IMR-90 (cell line): ENCODE results near the gene POLR2C. TPM values are rescaled to one million over a fixed set of nuclear protein-coding genes. Genes with fewer than 3 reads are reported as not detected.

ENCODE experiments used
- ATAC-seq: fragments of 200-7000 bp; cut with Tn5 transposase; 2 replicates; pipeline ENCODE4 v1.9.1; 2020; ENCODE audit warnings: low read depth, mild to moderate bottlenecking, moderate library complexity
- BruUV-seq: library from RNA; stranded (reverse); fragments of 400-500 nt; replicated peaks from 2 replicates; lab custom pipeline; 2021; lab: Mats Ljungman, UMichigan
- CTCF ChIA-PET: fragments of 300-600 bp; formaldehyde crosslinking; extraction: SDS; loops from one replicate; lab custom pipeline; 2021; ENCODE audit warnings: antibody characterized with exemption; lab: Yijun Ruan, JAX
- POLR2A ChIA-PET: fragments of 300-600 bp; sonication (Branson Sonifier 250); formaldehyde crosslinking; loops from one replicate; lab custom pipeline; 2022; ENCODE audit warnings: antibody characterized with exemption; ENCODE audit not compliant: unreplicated experiment; lab: Charles Lee
- DNase-seq: peaks from one replicate; pipeline ENCODE4 v3.0.0; 2013
- H2AFZ ChIP-seq: replicated peaks from 2 replicates; pipeline ENCODE3; 2013; ENCODE audit warnings: low read length, mild to moderate bottlenecking; ENCODE audit not compliant: poor library complexity
- H2AK5ac ChIP-seq: 2 replicates; pipeline ENCODE4 v1.6.1; 2013; ENCODE audit warnings: low read depth, low read length, inconsistent platforms
- H2AK9ac ChIP-seq: replicated peaks from 2 replicates; pipeline ENCODE3; 2013; ENCODE audit warnings: mild to moderate bottlenecking, low read depth, low read length, moderate library complexity; ENCODE audit not compliant: poor library complexity
- H2BK120ac ChIP-seq: 2 replicates; pipeline ENCODE4 v1.6.1; 2013; ENCODE audit warnings: low read depth, low read length, inconsistent platforms
- H2BK15ac ChIP-seq: 3 replicates; pipeline ENCODE4 v1.6.1; 2013; ENCODE audit warnings: low read depth, low read length, inconsistent platforms
- H2BK20ac ChIP-seq: 2 replicates; pipeline ENCODE4 v1.6.1; 2013; ENCODE audit warnings: low read depth, mild to moderate bottlenecking, inconsistent platforms, low read length, moderate library complexity
- H2BK5ac ChIP-seq: 2 replicates; pipeline ENCODE4 v1.6.1; 2013; ENCODE audit warnings: mild to moderate bottlenecking, low read depth, low read length, inconsistent platforms; ENCODE audit not compliant: poor library complexity, severe bottlenecking
- H3K14ac ChIP-seq: replicated peaks from 2 replicates; pipeline ENCODE4 v1.6.1; 2013; ENCODE audit warnings: low read depth, low read length, inconsistent platforms
- H3K18ac ChIP-seq: 2 replicates; pipeline ENCODE4 v1.6.1; 2013; ENCODE audit warnings: low read depth, low read length, control low read depth
- H3K23ac ChIP-seq: 2 replicates; pipeline ENCODE4 v1.6.1; 2013; ENCODE audit warnings: low read depth, low read length, inconsistent platforms
- H3K27ac ChIP-seq: 2 replicates; pipeline ENCODE4 v1.5.1; 2013; ENCODE audit warnings: mild to moderate bottlenecking, control low read depth, low read length; ENCODE audit not compliant: insufficient read depth
- H3K27me3 ChIP-seq: 2 replicates; pipeline ENCODE4 v1.6.1; 2013; ENCODE audit warnings: low read length; ENCODE audit not compliant: control insufficient read depth, insufficient read depth
- H3K36me3 ChIP-seq: 2 replicates; pipeline ENCODE4 v1.6.1; 2013; ENCODE audit warnings: low read length, mixed read lengths; ENCODE audit not compliant: control insufficient read depth, insufficient read depth
- H3K4ac ChIP-seq: 2 replicates; pipeline ENCODE4 v1.6.1; 2013; ENCODE audit warnings: low read depth, low read length, inconsistent platforms
- H3K4me1 ChIP-seq: 2 replicates; pipeline ENCODE4 v1.6.1; 2013; ENCODE audit warnings: low read length, mixed read lengths; ENCODE audit not compliant: control insufficient read depth, insufficient read depth
- H3K4me2 ChIP-seq: 2 replicates; pipeline ENCODE4 v1.6.1; 2013; ENCODE audit warnings: low read depth, mild to moderate bottlenecking, control low read depth, low read length, moderate library complexity
- H3K4me3 ChIP-seq: 2 replicates; pipeline ENCODE4 v1.5.1; 2013; ENCODE audit warnings: low read depth, mild to moderate bottlenecking, control low read depth, low read length, moderate library complexity; ENCODE audit not compliant: insufficient read depth
- H3K56ac ChIP-seq: 2 replicates; pipeline ENCODE4 v1.6.1; 2013; ENCODE audit warnings: low read length, inconsistent platforms; ENCODE audit not compliant: insufficient read depth; ENCODE audit errors: extremely low read depth
- H3K79me1 ChIP-seq, 2 experiments: 2 replicates each; pipeline ENCODE4 v1.6.1; 2013; ENCODE audit warnings: low read length in 2 of 2, inconsistent platforms in 1 of 2, low read depth in 1 of 2
- H3K9ac ChIP-seq: 2 replicates; pipeline ENCODE4 v1.6.1; 2013; ENCODE audit warnings: low read depth, low read length, control low read depth
- H3K9me1 ChIP-seq: 2 replicates; pipeline ENCODE4 v1.6.1; 2013; ENCODE audit warnings: low read length, inconsistent platforms; ENCODE audit not compliant: insufficient read depth
- H3K9me3 ChIP-seq: 2 replicates; pipeline ENCODE4 v1.6.1; 2013; ENCODE audit warnings: low read length; ENCODE audit not compliant: control insufficient read depth, insufficient read depth
- H4K20me1 ChIP-seq: 2 replicates; pipeline ENCODE4 v1.6.1; 2013; ENCODE audit warnings: low read length, inconsistent platforms; ENCODE audit not compliant: insufficient read depth
- H4K5ac ChIP-seq: 2 replicates; pipeline ENCODE4 v1.6.1; 2013; ENCODE audit warnings: mild to moderate bottlenecking, low read depth, low read length, control low read depth
- H4K8ac ChIP-seq, 2 experiments: 2 replicates each; pipeline ENCODE4 v1.6.1; 2013; ENCODE audit warnings: low read depth in 2 of 2, low read length in 2 of 2, control low read depth in 1 of 2, inconsistent platforms in 1 of 2
- H4K91ac ChIP-seq: 2 replicates; pipeline ENCODE4 v1.6.1; 2013; ENCODE audit warnings: low read depth, low read length, inconsistent platforms; ENCODE audit not compliant: insufficient read depth
- CEBPB ChIP-seq: IDR thresholded peaks from 2 replicates; pipeline ENCODE4 v1.6.1; 2012; ENCODE audit warnings: low read depth, low read length, improper control_type of control experiment
- CHD1 ChIP-seq: IDR thresholded peaks from 2 replicates; pipeline ENCODE4 v1.6.1; 2012; ENCODE audit warnings: low read depth, low read length, improper control_type of control experiment
- FOS ChIP-seq: fragments of 150-350 bp; IDR thresholded peaks from 2 replicates; pipeline ENCODE4 v1.6.1; 2016; ENCODE audit warnings: low read depth, low read length
- MAFK ChIP-seq: IDR thresholded peaks from 2 replicates; pipeline ENCODE4 v1.6.1; 2012; ENCODE audit warnings: low read depth, low read length, improper control_type of control experiment
- MXI1 ChIP-seq: IDR thresholded peaks from 2 replicates; pipeline ENCODE4 v1.6.1; 2012; ENCODE audit warnings: low read depth, mild to moderate bottlenecking, low read length, moderate library complexity, borderline replicate concordance
- NFE2L2 ChIP-seq: fragments of 150-350 bp; IDR thresholded peaks from 2 replicates; pipeline ENCODE4 v1.6.1; 2016; ENCODE audit warnings: low read depth, mild to moderate bottlenecking, low read length
- POLR2A ChIP-seq: IDR thresholded peaks from 2 replicates; pipeline ENCODE4 v1.6.1; 2012; ENCODE audit warnings: mild to moderate bottlenecking, low read depth, low read length
- RAD21 ChIP-seq: IDR thresholded peaks from 2 replicates; pipeline ENCODE4 v1.6.1; 2012; ENCODE audit warnings: low read length, improper control_type of control experiment
- RFX5 ChIP-seq: IDR thresholded peaks from 2 replicates; pipeline ENCODE4 v1.8.0; 2012; ENCODE audit warnings: low read depth, mild to moderate bottlenecking, low read length, moderate library complexity
- WGBS, 2 experiments: methylation state at CpG; one replicate each; pipeline versions ENCODE4 v1.1.5 to v1.1.7; 2013; ENCODE audit warnings: missing lambda C conversion rate in 2 of 2; ENCODE audit not compliant: insufficient read length in 1 of 2; ENCODE audit errors: extremely low coverage in 2 of 2; 5-methylcytosine and 5-hydroxymethylcytosine counted together
- dilution Hi-C: fragments of 300-500 bp; cut with HindIII; formaldehyde crosslinking; loops from one replicate; pipeline ENCODE4 v1.14.3; 2018; ENCODE audit warnings: low sequenced_read_pairs; ENCODE audit not compliant: unreplicated experiment
- in situ Hi-C: fragments of 300-500 bp; cut with MboI; formaldehyde crosslinking; loops from 3 replicates; pipeline ENCODE4 v1.14.3; 2019; ENCODE audit warnings: low sequenced_read_pairs, inconsistent platforms, mixed read lengths
- intact Hi-C: fragments of 100-400 bp; cut with micrococcal nuclease; formaldehyde crosslinking; loops from 2 replicates; pipeline ENCODE4 v1.10.0; 2022
- polyA plus RNA-seq, 3 experiments: library from polyadenylated mRNA; depleted of rRNA; stranded (reverse); fragments of >200 nt; gene quantifications; 2 replicates each; pipeline ENCODE4 v1.2.3, GENCODE V29; 2012; ENCODE audit warnings: low replicate concordance in 1 of 3
- total RNA-seq: library from RNA; depleted of rRNA; stranded (reverse); fragments of >200 nt; gene quantifications from 2 replicates; pipeline ENCODE4 v1.2.3, GENCODE V29; 2012
- TF ChIP-seq, protein P1 (sequence below): fragments of 150-350 bp; IDR thresholded peaks from 2 replicates; pipeline ENCODE4 v1.6.1; 2016; ENCODE audit warnings: low read depth, mild to moderate bottlenecking, low read length, moderate library complexity, borderline replicate concordance
- TF ChIP-seq, protein P2 (sequence below): fragments of 150-350 bp; IDR thresholded peaks from 2 replicates; pipeline ENCODE4 v1.6.1; 2017; ENCODE audit warnings: mild to moderate bottlenecking, antibody characterized with exemption, low read length, low read depth

Gene POLR2C
- total and polyA plus RNA-seq, 2 of the 4 experiments (the other 2 are of a cell fraction): 137 to 340 TPM

DNA sequence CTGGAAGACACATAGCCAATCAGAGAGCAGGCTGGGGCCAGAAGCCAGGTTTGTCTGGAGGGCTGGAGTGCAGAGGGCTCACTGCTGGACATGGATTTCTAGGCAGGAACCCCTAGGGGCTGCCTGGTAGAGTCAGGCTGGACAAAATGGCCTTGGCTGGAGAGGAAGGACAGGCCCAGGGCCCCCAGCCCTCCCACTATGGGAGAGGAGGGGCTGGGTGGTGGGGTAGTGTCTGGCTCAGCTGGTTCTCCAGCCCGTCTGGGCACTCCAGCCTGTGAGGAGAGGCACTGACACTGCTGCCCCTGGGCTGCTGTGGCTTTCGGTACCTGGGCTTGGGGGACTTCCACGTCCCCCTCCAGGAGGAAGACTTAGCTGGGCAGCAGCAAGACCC, 45.6 kb downstream of the POLR2C start:
- Histone ChIP-seq H3K14ac (no peak overlapping the region), H2BK120ac (no peak overlapping the region), H3K18ac (no peak overlapping the region), H3K4me3 (no peak overlapping the region), H2AK9ac (no peak overlapping the region), H3K36me3 (peaks cover 3% of the 10 kb centered on the region; the same call in 1 of the 2 replicates), H2BK5ac (no peak overlapping the region), H3K27me3 (peaks cover 51% of the 10 kb centered on the region), H3K9ac (no peak overlapping the region), H3K4ac (no peak overlapping the region), H3K56ac (no peak overlapping the region), H2AFZ (no peak overlapping the region), H2AK5ac (no peak overlapping the region), H3K79me1 (no peaks in the 10 kb centered on the region), H3K9me3 (no peaks in the 10 kb centered on the region), H3K9me1 (no peaks in the 10 kb centered on the region), H3K27ac (no peak overlapping the region), H3K23ac (no peak overlapping the region), H2BK20ac (no peak overlapping the region), H4K8ac (no peak overlapping the region), H4K20me1 (no peaks in the 10 kb centered on the region), H4K5ac (no peak overlapping the region), H4K91ac (no peak overlapping the region), H3K4me2 (no peak overlapping the region), H2BK15ac (no peak overlapping the region), H3K4me1 (no peaks in the 10 kb centered on the region)
- DNase-seq (no peak), ATAC-seq (no peak)
- in situ Hi-C loops (no loop called here), intact Hi-C loops (no loop called here), dilution Hi-C loops (no loop called here)
- TF ChIP-seq CHD1 (no peak), POLR2A (no peak), RAD21 (no peak), RFX5 (no peak), FOS (no peak), MXI1 (no peak), MAFK (no peak), NFE2L2 (no peak), CEBPB (no peak)
- TF ChIP-seq, protein P1, sequence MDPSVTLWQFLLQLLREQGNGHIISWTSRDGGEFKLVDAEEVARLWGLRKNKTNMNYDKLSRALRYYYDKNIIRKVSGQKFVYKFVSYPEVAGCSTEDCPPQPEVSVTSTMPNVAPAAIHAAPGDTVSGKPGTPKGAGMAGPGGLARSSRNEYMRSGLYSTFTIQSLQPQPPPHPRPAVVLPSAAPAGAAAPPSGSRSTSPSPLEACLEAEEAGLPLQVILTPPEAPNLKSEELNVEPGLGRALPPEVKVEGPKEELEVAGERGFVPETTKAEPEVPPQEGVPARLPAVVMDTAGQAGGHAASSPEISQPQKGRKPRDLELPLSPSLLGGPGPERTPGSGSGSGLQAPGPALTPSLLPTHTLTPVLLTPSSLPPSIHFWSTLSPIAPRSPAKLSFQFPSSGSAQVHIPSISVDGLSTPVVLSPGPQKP: no peak
- TF ChIP-seq, protein P2, sequence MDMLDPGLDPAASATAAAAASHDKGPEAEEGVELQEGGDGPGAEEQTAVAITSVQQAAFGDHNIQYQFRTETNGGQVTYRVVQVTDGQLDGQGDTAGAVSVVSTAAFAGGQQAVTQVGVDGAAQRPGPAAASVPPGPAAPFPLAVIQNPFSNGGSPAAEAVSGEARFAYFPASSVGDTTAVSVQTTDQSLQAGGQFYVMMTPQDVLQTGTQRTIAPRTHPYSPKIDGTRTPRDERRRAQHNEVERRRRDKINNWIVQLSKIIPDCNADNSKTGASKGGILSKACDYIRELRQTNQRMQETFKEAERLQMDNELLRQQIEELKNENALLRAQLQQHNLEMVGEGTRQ: no peak
- POLR2A ChIA-PET: no interaction called here
- no TSS peak for BruUV-seq
- CTCF ChIA-PET: interaction anchor here (1.8 kb wide), 1 partner anchor 12 kb away, joined by 8 read pairs; no protein-coding TSS in a partner anchor
- no CpG with 5 or more reads among the region's 3 CpGs for WGBS, 2 experiments
